GM21447 (cell line): ENCODE measurements around the gene PHIP.
A peak's percentile ranks its signal among the peaks of the same experiment; 100 is the strongest.
"Not testable (repeated sequence)": the region's sequence is repeated elsewhere in the genome, so short reads cannot be mapped to it uniquely, and the experiment has no call there.

Source experiments
- ATAC-seq: cut with Tn5 transposase; IDR thresholded peaks from one replicate; pipeline ENCODE4 v1.9.1; 2021; ENCODE audit not compliant: unreplicated experiment

PHIP gene

GRCh38 chr6:79078075-79078969 is at the start of gene PHIP:
TSS of gene PHIP (minus strand) at chr6:79078254. CDS start at chr6:79078068, 186 bp downstream.
- ATAC-seq, result peak; percentile 71

- ATAC-seq, result no peak
Observed at GRCh38 chr6:79127660-79128059, 49.6 kb upstream of the PHIP start.

GRCh38 chr6:79119217-79119616 is 41.2 kb upstream of the PHIP start:
- ATAC-seq, result no peak

DNA sequence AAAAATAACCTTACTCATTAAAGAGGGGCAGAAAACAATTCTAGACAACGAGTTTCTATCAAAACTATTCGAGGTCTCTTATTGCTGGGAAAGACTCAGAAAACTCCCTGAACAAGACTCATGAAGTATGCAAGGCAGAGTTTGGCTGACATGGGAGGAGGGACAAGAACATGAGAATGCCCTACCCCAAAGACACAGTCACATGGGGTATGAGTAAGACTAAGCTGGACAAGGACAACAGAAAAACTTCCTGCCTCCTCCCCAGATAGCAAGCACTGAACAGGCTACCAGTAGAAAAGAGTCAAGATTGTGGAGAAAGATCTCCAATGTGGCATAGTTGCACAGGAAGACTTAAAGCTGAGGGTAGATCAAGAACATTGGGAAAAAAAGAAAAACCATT is 39.7 kb upstream of the PHIP start:
- ATAC-seq, result no peak

- no peak for ATAC-seq
Observed at GRCh38 chr6:79115553-79116182, 37.6 kb upstream of the PHIP start.

DNA sequence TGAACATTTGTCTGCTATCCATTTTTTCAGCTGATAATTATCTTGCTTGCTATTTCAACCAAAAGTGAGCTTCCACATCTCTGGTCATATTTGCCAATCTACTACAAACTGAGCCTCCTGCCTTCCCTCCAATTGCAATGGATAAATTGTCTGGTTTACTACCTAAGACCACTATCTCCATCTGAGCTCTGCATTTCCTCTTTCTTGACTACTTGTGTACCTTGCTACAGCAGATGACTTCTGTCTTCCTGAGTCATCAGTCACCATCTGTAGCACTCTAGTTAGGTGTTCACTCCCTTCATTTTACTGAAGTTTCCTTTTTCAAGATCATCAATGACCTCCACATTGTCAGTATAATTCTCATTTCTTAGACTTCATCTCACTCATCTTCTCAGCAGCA is 33.5 kb upstream of the PHIP start:
- ATAC-seq, result no peak

DNA sequence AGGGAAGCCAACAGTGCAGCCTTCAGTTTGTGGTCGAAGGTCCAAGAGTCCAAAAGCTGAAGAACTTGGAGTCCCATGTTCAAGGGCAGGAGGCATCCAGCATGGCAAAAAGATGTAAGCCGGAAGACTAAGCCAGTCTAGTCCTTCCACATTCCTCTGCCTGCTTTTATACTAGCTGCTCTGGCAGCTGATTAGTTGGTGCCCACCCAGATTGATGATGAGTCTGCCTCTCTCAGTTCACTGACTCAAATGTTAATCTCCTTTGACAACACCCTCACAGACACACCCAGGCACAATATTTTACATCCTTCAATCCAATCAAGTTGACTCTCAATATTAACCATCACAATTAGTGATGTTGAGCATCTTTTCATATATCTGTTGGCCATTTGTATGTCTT is 23.1 kb upstream of the PHIP start:
- no peak for ATAC-seq

GRCh38 chr6:79100304-79100703 is 22.2 kb upstream of the PHIP start:
- no peak for ATAC-seq

- no peak for ATAC-seq
Observed at GRCh38 chr6:79094938-79095337, 16.9 kb upstream of the PHIP start.

GRCh38 chr6:79091801-79092200 is 13.7 kb upstream of the PHIP start:
- not testable (repeated sequence) for ATAC-seq

GRCh38 chr6:79089552-79090404 is 11.7 kb upstream of the PHIP start:
- ATAC-seq, result no peak

DNA sequence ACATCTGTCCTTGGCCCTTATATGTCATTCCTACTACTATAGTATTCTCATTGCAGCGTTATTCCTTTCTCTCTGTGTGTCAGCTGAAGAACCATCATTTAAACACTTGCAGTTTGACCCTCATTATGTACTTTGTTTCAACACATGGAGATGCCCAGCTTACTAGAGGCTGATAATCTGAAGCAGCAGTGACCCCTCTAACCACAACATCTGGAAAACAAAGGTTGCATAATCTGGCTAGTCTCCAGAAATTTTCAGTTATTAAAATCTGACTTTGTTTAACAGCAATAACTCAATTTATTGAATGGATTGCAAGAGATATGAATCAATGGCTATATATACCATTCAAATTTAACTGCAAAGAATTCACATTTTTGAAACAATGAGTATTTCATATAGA is 6.6 kb upstream of the PHIP start:
- ATAC-seq, result no peak

GRCh38 chr6:79082304-79082703 is 4.2 kb upstream of the PHIP start:
- ATAC-seq, result no peak

GRCh38 chr6:79081663-79082062 is 3.6 kb upstream of the PHIP start:
- ATAC-seq, result no peak

DNA sequence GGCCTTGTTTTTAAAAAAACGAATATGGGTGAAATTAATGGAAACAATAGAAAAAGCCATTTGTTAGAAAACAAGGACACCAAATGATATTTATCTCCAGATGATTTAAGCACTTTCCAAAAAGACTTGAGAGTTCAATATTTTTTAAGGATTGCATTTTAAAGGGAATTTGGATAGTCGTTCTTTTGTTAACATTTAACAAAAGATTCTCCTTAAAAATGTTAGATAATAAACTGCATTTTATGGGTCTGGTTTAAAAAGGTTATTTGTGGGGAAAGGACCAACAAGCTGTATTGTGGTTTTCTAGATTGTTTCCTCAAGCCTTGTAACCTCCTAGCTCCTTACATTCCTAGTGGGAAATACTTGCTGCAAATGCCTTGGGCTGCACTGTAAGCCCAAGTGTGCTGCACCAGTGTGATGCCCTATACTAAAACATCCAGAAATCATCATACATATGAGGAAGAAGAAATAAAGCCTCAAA is 1.5 kb upstream of the PHIP start:
- no peak for ATAC-seq

DNA sequence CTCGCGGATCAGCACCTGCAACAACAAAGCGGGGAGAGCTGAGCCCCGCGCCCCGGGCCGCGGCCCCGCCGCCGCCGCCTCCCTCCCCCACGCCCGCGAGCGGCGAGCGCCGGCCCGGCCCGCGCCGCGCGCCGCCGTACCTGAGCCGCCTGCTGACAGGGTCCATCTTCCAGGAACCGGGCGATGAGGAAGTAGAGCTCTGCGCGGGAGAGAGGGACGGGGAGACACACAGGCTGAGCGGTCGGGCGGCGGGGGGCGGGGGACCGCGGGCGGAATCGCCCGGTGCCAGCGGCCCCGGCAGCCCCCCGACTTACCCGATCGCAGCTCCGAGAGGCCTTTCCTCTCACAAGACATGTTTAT is 359 bp downstream of the PHIP start:
- ATAC-seq, result peak; percentile 28

GRCh38 chr6:79076782-79077641 is 1.0 kb downstream of the PHIP start:
- ATAC-seq, result peak; percentile 41

GRCh38 chr6:79076160-79076559 is 1.9 kb downstream of the PHIP start:
- ATAC-seq, result no peak

DNA sequence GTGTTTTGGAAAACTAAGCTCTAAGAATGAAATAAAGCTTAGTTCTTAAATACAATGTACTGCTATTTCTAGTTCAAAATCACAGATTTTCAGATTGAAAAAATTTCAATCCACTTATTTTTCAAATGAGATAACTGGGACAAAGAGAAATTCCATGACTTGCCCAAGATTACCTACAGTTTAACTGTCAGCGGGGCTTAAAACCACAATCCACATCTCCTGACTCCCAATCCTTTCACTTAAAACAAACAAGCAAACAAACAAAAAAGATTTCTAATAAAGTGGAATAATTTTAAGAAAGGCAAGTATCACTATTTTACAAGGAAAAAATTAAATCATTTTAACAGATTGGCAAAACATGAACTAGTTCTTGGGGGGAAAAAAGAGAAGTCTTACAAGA is 4.2 kb downstream of the PHIP start:
- no peak for ATAC-seq

DNA sequence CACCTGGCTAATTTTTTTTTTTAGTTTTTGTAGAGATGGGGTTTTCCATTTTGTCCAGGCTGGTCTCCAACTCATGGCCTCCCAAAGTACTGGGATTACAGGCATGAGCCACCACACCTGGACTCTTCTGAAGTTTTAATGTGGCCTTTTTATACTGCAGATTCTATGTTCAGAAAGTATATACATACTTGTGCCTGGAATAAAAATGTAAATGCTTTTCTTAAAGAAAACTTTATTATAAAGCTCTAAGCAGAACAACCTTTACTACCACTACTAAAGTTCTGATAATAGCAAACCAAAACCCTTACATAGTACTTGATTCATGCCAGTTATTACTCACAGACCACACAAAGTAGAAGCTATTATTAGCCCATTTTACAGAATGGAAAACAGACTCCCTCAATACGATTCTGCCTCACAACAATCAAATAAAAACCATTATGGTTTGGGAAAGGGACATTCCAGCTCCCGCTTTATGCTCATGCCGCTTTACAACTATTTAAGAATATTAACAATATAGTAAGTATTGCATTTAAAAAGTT is 5.3 kb downstream of the PHIP start:
- ATAC-seq, result peak; percentile 28
